Fibroblast of villous mesenchyme (primary cell): Measurements from ENCODE around the gene GPR183. TPM values are rescaled to one million over a fixed set of nuclear protein-coding genes. Genes with fewer than 3 reads are reported as not detected.

Experiments
- DNase-seq: peaks from one replicate; pipeline ENCODE4 v3.0.0-alpha.2; 2010; ENCODE audit warnings: low read depth
- H3K4me3 ChIP-seq: 2 replicates; pipeline ENCODE4 v1.5.1; 2011; ENCODE audit warnings: low read depth, mild to moderate bottlenecking, low read length
- CTCF ChIP-seq: IDR thresholded peaks from 2 replicates; pipeline ENCODE4 v1.5.1; 2012; ENCODE audit warnings: low read depth, mild to moderate bottlenecking, low read length; ENCODE audit not compliant: insufficient read depth
- total RNA-seq: library from RNA; depleted of rRNA; stranded (reverse); fragments of >200 nt; gene quantifications from 2 replicates; pipeline ENCODE4 v1.2.3, GENCODE V29; 2012

Gene GPR183
- total RNA-seq, 1 donor: 0.86 TPM

DNA sequence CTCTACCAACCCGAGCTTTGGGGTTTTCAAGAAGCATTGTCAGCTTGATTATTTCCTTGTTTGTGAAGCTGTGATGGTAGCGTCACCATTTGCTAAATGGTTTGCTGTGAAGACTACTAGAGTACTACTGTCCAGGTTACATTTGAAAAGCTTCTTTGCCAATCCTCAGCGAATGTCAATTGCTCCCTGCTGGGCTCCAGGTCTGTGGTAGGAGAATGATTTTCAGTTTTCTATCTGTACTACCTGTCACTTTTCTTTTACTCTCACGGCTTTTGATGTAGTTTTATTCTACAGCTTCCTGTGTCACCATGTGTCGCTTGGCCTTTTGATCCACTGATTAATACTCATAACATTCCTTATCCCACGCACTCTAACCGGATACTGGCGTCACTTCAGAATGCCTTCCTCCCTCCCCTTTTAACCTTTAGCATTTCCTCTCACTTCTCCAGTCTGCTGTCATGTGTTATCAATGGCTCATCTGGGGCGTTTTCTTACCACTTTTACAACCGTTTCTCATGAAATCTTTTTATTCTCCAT, 7.5 kb upstream of the GPR183 start:
- no peak for TF ChIP-seq CTCF
- no peak overlapping the region for H3K4me3 ChIP-seq
- DNase-seq: peak; percentile 92

DNA sequence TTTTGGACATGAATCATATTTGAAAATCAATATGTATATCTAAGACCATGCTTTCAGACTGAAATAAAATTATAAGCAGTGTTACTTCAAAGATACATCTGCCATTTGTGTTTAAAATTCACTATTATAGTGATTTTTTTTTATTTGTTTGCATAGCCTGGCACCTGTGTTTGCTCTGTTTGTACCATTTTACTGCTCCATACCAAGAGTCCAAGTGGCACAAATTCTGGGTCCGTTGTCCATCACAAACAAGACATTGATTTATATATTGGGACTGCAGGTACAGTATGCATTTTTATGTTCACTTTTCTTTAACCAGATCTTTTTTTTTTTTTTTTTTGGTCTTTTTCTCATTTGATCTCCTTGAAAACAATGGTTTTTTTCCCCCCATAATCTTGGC, 6.7 kb upstream of the GPR183 start:
- H3K4me3 ChIP-seq: no peak overlapping the region
- no peak for DNase-seq
- no peak for TF ChIP-seq CTCF

DNA sequence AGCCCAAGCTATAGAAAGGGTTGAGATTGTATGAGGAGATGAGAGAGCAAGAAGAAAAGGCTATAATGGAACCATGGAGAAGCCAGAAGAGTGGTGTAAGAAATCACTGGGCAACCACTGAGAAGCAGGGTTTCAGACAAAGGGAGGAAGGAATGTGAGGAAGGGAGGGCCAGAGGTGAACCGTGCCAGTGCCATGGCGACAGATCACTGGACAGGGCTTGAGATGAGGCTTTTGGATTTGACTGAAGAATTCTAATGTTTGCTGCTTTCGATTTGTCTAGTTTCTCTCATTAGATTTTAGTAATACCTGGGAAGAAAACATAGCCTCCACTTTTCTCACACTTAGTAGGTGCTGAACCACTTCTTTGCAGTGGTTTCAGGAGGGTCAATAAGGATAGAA, 6.3 kb upstream of the GPR183 start:
- TF ChIP-seq CTCF: no peak
- no peak for DNase-seq
- H3K4me3 ChIP-seq: no peak overlapping the region

DNA sequence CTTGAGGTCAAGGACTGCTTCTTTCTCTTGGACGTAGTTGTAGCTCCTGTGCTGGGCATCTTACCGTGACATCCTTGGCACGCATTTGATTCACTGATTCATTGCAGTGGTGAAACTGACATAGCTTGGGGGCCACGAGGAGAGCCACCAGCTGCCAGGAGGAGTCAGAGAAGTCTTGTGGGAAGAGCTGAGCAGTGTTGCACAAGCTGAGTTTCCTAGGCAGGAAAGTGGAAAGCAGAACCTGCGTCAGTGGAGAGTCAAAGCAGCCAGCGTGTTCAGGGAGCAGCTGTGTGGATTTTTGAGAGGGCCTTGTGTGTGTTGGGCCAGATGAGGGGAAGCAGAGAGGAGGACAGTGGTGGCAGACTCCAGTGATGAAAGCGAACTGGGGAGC, 5.3 kb upstream of the GPR183 start:
- H3K4me3 ChIP-seq: no peak overlapping the region
- no peak for TF ChIP-seq CTCF
- DNase-seq: peak; percentile 99

- no peak for TF ChIP-seq CTCF
- DNase-seq: peak; percentile 73
- no peak overlapping the region for H3K4me3 ChIP-seq
These were observed 4.7 kb upstream of the GPR183 start for GRCh38 chr13:99311748-99312492.

DNA sequence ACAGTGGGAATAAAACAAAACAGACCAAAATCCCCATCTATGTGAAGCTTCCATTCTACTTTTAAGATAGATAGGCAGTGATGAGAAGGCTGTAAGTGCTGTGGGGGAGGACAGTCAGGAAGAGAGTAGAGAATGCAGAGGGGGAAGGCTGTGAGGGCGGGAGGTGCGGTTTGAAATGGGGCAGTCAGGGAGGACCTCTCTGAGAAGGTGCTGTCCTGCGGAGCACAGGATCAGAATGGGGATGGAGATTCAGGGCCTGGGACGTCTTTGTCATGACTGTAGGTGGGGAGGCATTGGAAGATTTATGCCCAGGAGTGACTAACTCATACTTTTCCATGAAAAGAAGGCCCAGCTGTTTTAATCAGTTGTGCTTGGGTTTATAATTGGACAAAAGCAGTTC, 3.9 kb upstream of the GPR183 start:
- DNase-seq: peak; percentile 61
- H3K4me3 ChIP-seq: no peak overlapping the region
- no peak for TF ChIP-seq CTCF
